Tibial nerve (tissue), 4 donors: ENCODE measurements around the gene SHROOM3.

Source experiments
- EP300 ChIP-seq, 2 donors: sonication (generic); formaldehyde crosslinking; IDR thresholded peaks; one replicate each; pipeline ENCODE4 v1.6.1; 2017; ENCODE audit warnings: antibody characterized with exemption in 2 of 2, mild to moderate bottlenecking in 1 of 2
- POLR2A ChIP-seq, 2 donors: fragments of 450-650 bp; IDR thresholded peaks; one replicate each; pipeline ENCODE4 v1.6.1; 2017; ENCODE audit warnings: antibody characterized with exemption in 2 of 2, mild to moderate bottlenecking in 2 of 2, moderate library complexity in 2 of 2
- TF ChIP-seq, protein P1 (sequence below), 5 experiments: fragments of 200-600 bp in 3 of 5; fragments of 450-650 bp in 2 of 5; sonication (generic) in 3 of 5; IDR thresholded peaks; one replicate each; pipeline ENCODE4 v1.5.1; 2016 to 2019; ENCODE audit warnings: antibody characterized with exemption in 5 of 5, mild to moderate bottlenecking in 3 of 5, moderate library complexity in 2 of 5

DNA sequence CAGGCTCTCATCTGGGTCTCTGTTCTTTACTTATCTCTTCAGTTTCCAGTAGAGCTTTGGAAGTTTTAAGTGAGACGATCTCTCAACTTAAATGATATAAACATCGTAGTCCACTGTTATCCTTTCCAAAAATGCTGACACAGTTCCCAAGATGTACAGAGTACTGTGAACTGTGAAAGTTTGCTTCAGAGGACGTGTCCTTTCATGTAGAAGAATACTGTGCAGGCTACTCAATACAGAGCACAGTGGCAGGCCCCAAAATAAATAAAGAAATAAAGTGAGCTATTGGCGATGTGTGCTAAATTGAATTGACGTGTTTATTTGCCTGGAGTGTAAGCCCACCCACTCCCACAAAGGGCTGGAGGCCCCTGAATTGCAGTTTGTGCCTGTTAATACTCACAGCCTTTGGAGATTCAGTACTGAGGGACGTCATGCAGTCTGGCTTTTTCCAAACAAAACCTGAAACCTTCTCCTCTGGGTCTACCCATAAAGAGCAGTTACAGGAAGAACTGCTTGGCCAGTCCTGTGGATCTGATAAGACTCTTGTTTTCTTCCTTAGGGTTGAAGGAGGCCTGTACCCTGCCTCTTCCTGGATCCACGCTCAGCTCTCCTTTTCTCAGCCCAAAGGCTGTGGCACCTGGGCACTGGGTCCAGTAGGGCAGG lies 396.8 kb downstream of the SHROOM3 start:
- TF ChIP-seq POLR2A (IDR thresholded peaks at IDR 0.05) (no peak), EP300 (IDR thresholded peaks at IDR 0.05) (no peak)
- TF ChIP-seq, protein P1, sequence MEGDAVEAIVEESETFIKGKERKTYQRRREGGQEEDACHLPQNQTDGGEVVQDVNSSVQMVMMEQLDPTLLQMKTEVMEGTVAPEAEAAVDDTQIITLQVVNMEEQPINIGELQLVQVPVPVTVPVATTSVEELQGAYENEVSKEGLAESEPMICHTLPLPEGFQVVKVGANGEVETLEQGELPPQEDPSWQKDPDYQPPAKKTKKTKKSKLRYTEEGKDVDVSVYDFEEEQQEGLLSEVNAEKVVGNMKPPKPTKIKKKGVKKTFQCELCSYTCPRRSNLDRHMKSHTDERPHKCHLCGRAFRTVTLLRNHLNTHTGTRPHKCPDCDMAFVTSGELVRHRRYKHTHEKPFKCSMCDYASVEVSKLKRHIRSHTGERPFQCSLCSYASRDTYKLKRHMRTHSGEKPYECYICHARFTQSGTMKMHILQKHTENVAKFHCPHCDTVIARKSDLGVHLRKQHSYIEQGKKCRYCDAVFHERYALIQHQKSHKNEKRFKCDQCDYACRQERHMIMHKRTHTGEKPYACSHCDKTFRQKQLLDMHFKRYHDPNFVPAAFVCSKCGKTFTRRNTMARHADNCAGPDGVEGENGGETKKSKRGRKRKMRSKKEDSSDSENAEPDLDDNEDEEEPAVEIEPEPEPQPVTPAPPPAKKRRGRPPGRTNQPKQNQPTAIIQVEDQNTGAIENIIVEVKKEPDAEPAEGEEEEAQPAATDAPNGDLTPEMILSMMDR (IDR thresholded peaks at IDR 0.05), result no peak
